Measurements from ENCODE around the gene SYNGR4.

The SYNGR4 gene

GRCh38 chr19:48330012-48330681, 34.0 kb upstream of the SYNGR4 start:
- Histone ChIP-seq H3K9ac (ENCODE audit: low read depth, low read length) (no peak overlapping the region), H3K4me3 (ENCODE audit: low read length) (no peak overlapping the region), H3K27me3 (ENCODE audit: control insufficient read depth, insufficient read depth, low read length) (no peaks in the 10 kb centered on the region), H3K9me3 (replicated peaks; ENCODE audit: low read length) (no peaks in the 10 kb centered on the region), H3K36me3 (ENCODE audit: insufficient read depth, low read length) (peaks cover 43% of the 10 kb centered on the region), H3K4me1 (ENCODE audit: control insufficient read depth, insufficient read depth, low read length) (peaks cover 47% of the 10 kb centered on the region), H3K4me2 (ENCODE audit: low read length) (peak overlapping the region; percentile 65)

GRCh38 chr19:48332351-48332661, 31.9 kb upstream of the SYNGR4 start:
- H3K9ac ChIP-seq (ENCODE audit: low read depth, low read length): no peak overlapping the region
- H3K36me3 ChIP-seq (ENCODE audit: insufficient read depth, low read length): peaks cover 41% of the 10 kb centered on the region
- no peaks in the 10 kb centered on the region for H3K27me3 ChIP-seq (ENCODE audit: control insufficient read depth, insufficient read depth, low read length)
- peak overlapping the region; percentile 51 for H3K4me3 ChIP-seq (ENCODE audit: low read length)
- peak overlapping the region; percentile 95 for H3K4me2 ChIP-seq (ENCODE audit: low read length)
- peaks cover 41% of the 10 kb centered on the region for H3K4me1 ChIP-seq (ENCODE audit: control insufficient read depth, insufficient read depth, low read length)
- H3K9me3 ChIP-seq (replicated peaks; ENCODE audit: low read length): no peaks in the 10 kb centered on the region

- H3K9ac ChIP-seq (ENCODE audit: low read depth, low read length): peak overlapping the region; percentile 12
- peak overlapping the region; percentile 51 for H3K4me3 ChIP-seq (ENCODE audit: low read length)
- peaks cover 36% of the 10 kb centered on the region for H3K4me1 ChIP-seq (ENCODE audit: control insufficient read depth, insufficient read depth, low read length)
- no peaks in the 10 kb centered on the region for H3K9me3 ChIP-seq (replicated peaks; ENCODE audit: low read length)
- H3K36me3 ChIP-seq (ENCODE audit: insufficient read depth, low read length): peaks cover 37% of the 10 kb centered on the region
- H3K4me2 ChIP-seq (ENCODE audit: low read length): peak overlapping the region; percentile 95
- no peaks in the 10 kb centered on the region for H3K27me3 ChIP-seq (ENCODE audit: control insufficient read depth, insufficient read depth, low read length)
These were observed 31.3 kb upstream of the SYNGR4 start for GRCh38 chr19:48332662-48333466.

GRCh38 chr19:48333467-48334384, 30.4 kb upstream of the SYNGR4 start:
- H3K9me3 ChIP-seq (replicated peaks; ENCODE audit: low read length): no peaks in the 10 kb centered on the region
- H3K4me3 ChIP-seq (ENCODE audit: low read length): peak overlapping the region; percentile 73
- no peaks in the 10 kb centered on the region for H3K27me3 ChIP-seq (ENCODE audit: control insufficient read depth, insufficient read depth, low read length)
- peaks cover 32% of the 10 kb centered on the region for H3K4me1 ChIP-seq (ENCODE audit: control insufficient read depth, insufficient read depth, low read length)
- peak overlapping the region; percentile 71 for H3K9ac ChIP-seq (ENCODE audit: low read depth, low read length)
- peak overlapping the region; percentile 95 for H3K4me2 ChIP-seq (ENCODE audit: low read length)
- peaks cover 32% of the 10 kb centered on the region for H3K36me3 ChIP-seq (ENCODE audit: insufficient read depth, low read length)

GRCh38 chr19:48338253-48338755, 25.9 kb upstream of the SYNGR4 start:
- no peaks in the 10 kb centered on the region for H3K27me3 ChIP-seq (ENCODE audit: control insufficient read depth, insufficient read depth, low read length)
- H3K4me2 ChIP-seq (ENCODE audit: low read length): no peak overlapping the region
- H3K4me3 ChIP-seq (ENCODE audit: low read length): no peak overlapping the region
- H3K9ac ChIP-seq (ENCODE audit: low read depth, low read length): no peak overlapping the region
- H3K36me3 ChIP-seq (ENCODE audit: insufficient read depth, low read length): no peaks in the 10 kb centered on the region
- peaks cover 6% of the 10 kb centered on the region for H3K4me1 ChIP-seq (ENCODE audit: control insufficient read depth, insufficient read depth, low read length)
- H3K9me3 ChIP-seq (replicated peaks; ENCODE audit: low read length): no peaks in the 10 kb centered on the region

GRCh38 chr19:48338802-48339503, 25.2 kb upstream of the SYNGR4 start:
- H3K36me3 ChIP-seq (ENCODE audit: insufficient read depth, low read length): no peaks in the 10 kb centered on the region
- H3K9ac ChIP-seq (ENCODE audit: low read depth, low read length): no peak overlapping the region
- no peak overlapping the region for H3K4me2 ChIP-seq (ENCODE audit: low read length)
- H3K4me3 ChIP-seq (ENCODE audit: low read length): no peak overlapping the region
- no peaks in the 10 kb centered on the region for H3K9me3 ChIP-seq (replicated peaks; ENCODE audit: low read length)
- no peaks in the 10 kb centered on the region for H3K27me3 ChIP-seq (ENCODE audit: control insufficient read depth, insufficient read depth, low read length)
- peaks cover 2% of the 10 kb centered on the region for H3K4me1 ChIP-seq (ENCODE audit: control insufficient read depth, insufficient read depth, low read length)

- no peaks in the 10 kb centered on the region for H3K36me3 ChIP-seq (ENCODE audit: insufficient read depth, low read length)
- H3K4me2 ChIP-seq (ENCODE audit: low read length): no peak overlapping the region
- no peaks in the 10 kb centered on the region for H3K27me3 ChIP-seq (ENCODE audit: control insufficient read depth, insufficient read depth, low read length)
- peaks cover 2% of the 10 kb centered on the region for H3K4me1 ChIP-seq (ENCODE audit: control insufficient read depth, insufficient read depth, low read length)
- no peak overlapping the region for H3K9ac ChIP-seq (ENCODE audit: low read depth, low read length)
- no peak overlapping the region for H3K4me3 ChIP-seq (ENCODE audit: low read length)
- H3K9me3 ChIP-seq (replicated peaks; ENCODE audit: low read length): no peaks in the 10 kb centered on the region
These were observed 23.2 kb upstream of the SYNGR4 start for GRCh38 chr19:48340995-48341394.

- Histone ChIP-seq H3K4me3 (ENCODE audit: low read length) (no peak overlapping the region), H3K9me3 (replicated peaks; ENCODE audit: low read length) (no peaks in the 10 kb centered on the region), H3K9ac (ENCODE audit: low read depth, low read length) (no peak overlapping the region), H3K4me1 (ENCODE audit: control insufficient read depth, insufficient read depth, low read length) (peaks cover 2% of the 10 kb centered on the region), H3K36me3 (ENCODE audit: insufficient read depth, low read length) (no peaks in the 10 kb centered on the region), H3K27me3 (ENCODE audit: control insufficient read depth, insufficient read depth, low read length) (no peaks in the 10 kb centered on the region), H3K4me2 (ENCODE audit: low read length) (no peak overlapping the region)
These were observed 22.4 kb upstream of the SYNGR4 start for GRCh38 chr19:48341515-48342413.

GRCh38 chr19:48342414-48342738, 21.8 kb upstream of the SYNGR4 start:
- H3K4me1 ChIP-seq (ENCODE audit: control insufficient read depth, insufficient read depth, low read length): peaks cover 2% of the 10 kb centered on the region
- H3K4me2 ChIP-seq (ENCODE audit: low read length): no peak overlapping the region
- H3K36me3 ChIP-seq (ENCODE audit: insufficient read depth, low read length): no peaks in the 10 kb centered on the region
- H3K9me3 ChIP-seq (replicated peaks; ENCODE audit: low read length): no peaks in the 10 kb centered on the region
- no peak overlapping the region for H3K9ac ChIP-seq (ENCODE audit: low read depth, low read length)
- H3K27me3 ChIP-seq (ENCODE audit: control insufficient read depth, insufficient read depth, low read length): no peaks in the 10 kb centered on the region
- H3K4me3 ChIP-seq (ENCODE audit: low read length): no peak overlapping the region

- H3K9ac ChIP-seq (ENCODE audit: low read depth, low read length): no peak overlapping the region
- H3K4me1 ChIP-seq (ENCODE audit: control insufficient read depth, insufficient read depth, low read length): peaks cover 2% of the 10 kb centered on the region
- no peaks in the 10 kb centered on the region for H3K27me3 ChIP-seq (ENCODE audit: control insufficient read depth, insufficient read depth, low read length)
- no peaks in the 10 kb centered on the region for H3K9me3 ChIP-seq (replicated peaks; ENCODE audit: low read length)
- H3K36me3 ChIP-seq (ENCODE audit: insufficient read depth, low read length): no peaks in the 10 kb centered on the region
- H3K4me3 ChIP-seq (ENCODE audit: low read length): no peak overlapping the region
- H3K4me2 ChIP-seq (ENCODE audit: low read length): no peak overlapping the region
These were observed 21.2 kb upstream of the SYNGR4 start for GRCh38 chr19:48342841-48343540.

Data from skeletal muscle satellite cell (primary cell).